ENCODE data around the gene CATSPERD. TPM values are rescaled to one million over a fixed set of nuclear protein-coding genes. Genes with fewer than 3 reads are reported as not detected.

Gene CATSPERD
- total RNA-seq, 1 donor from 2014 or later, result not detected

GRCh38 chr19:5823579-5824281, 103.3 kb downstream of the CATSPERD start:
- peaks cover 13% of the 10 kb centered on the region for H3K27me3 Mint-ChIP-seq (ENCODE audit: insufficient read depth, low read depth)
- no peak overlapping the region for H3K9ac ChIP-seq
- no peaks in the 10 kb centered on the region for H3K9me3 ChIP-seq (ENCODE audit: low read depth)
- H3K36me3 ChIP-seq, result no peaks in the 10 kb centered on the region
- no peak overlapping the region for H3K4me2 ChIP-seq
- H4K20me1 ChIP-seq (ENCODE audit: low read depth), result peaks cover 5% of the 10 kb centered on the region
- no peak for DNase-seq (ENCODE audit: low spot score)
- no peak overlapping the region for H3K27ac Mint-ChIP-seq
- H3K4me1 Mint-ChIP-seq, result peaks cover 8% of the 10 kb centered on the region
- peaks cover 4% of the 10 kb centered on the region for H3K4me1 ChIP-seq
- H3K27ac ChIP-seq, result no peak overlapping the region
- no peaks in the 10 kb centered on the region for H3K27me3 ChIP-seq
- no peaks in the 10 kb centered on the region for H3K79me2 ChIP-seq (ENCODE audit: low read depth)
- H3K9me3 Mint-ChIP-seq, result no peaks in the 10 kb centered on the region
- H2AFZ ChIP-seq (replicated peaks), result no peak overlapping the region
- H3F3A ChIP-seq (ENCODE audit: low read depth), result peaks cover 21% of the 10 kb centered on the region
- H3K36me3 Mint-ChIP-seq, result no peaks in the 10 kb centered on the region
- H3K4me3 Mint-ChIP-seq, result peak overlapping the region; percentile 57
- TF ChIP-seq EZH2phosphoT487 (IDR thresholded peaks at IDR 0.05), result no peak
- TF ChIP-seq, protein P1, sequence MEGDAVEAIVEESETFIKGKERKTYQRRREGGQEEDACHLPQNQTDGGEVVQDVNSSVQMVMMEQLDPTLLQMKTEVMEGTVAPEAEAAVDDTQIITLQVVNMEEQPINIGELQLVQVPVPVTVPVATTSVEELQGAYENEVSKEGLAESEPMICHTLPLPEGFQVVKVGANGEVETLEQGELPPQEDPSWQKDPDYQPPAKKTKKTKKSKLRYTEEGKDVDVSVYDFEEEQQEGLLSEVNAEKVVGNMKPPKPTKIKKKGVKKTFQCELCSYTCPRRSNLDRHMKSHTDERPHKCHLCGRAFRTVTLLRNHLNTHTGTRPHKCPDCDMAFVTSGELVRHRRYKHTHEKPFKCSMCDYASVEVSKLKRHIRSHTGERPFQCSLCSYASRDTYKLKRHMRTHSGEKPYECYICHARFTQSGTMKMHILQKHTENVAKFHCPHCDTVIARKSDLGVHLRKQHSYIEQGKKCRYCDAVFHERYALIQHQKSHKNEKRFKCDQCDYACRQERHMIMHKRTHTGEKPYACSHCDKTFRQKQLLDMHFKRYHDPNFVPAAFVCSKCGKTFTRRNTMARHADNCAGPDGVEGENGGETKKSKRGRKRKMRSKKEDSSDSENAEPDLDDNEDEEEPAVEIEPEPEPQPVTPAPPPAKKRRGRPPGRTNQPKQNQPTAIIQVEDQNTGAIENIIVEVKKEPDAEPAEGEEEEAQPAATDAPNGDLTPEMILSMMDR (IDR thresholded peaks at IDR 0.05), result no peak
- no peak for TF ChIP-seq EZH2 (IDR thresholded peaks at IDR 0.05)
- H3K4me3 ChIP-seq, result no peak overlapping the region

- Histone ChIP-seq H2AFZ (replicated peaks) (no peak overlapping the region), H3K27me3 (no peaks in the 10 kb centered on the region), H3K79me2 (ENCODE audit: low read depth) (no peaks in the 10 kb centered on the region), H3K4me3 (no peak overlapping the region), H3K27ac (no peak overlapping the region), H3K9ac (no peak overlapping the region), H3F3A (ENCODE audit: low read depth) (peaks cover 21% of the 10 kb centered on the region), H3K9me3 (ENCODE audit: low read depth) (no peaks in the 10 kb centered on the region), H3K4me2 (no peak overlapping the region), H4K20me1 (ENCODE audit: low read depth) (peaks cover 5% of the 10 kb centered on the region), H3K36me3 (no peaks in the 10 kb centered on the region), H3K4me1 (peaks cover 4% of the 10 kb centered on the region)
- no peak overlapping the region for H3K4me3 Mint-ChIP-seq
- peaks cover 13% of the 10 kb centered on the region for H3K27me3 Mint-ChIP-seq (ENCODE audit: insufficient read depth, low read depth)
- no peak for TF ChIP-seq EZH2phosphoT487 (IDR thresholded peaks at IDR 0.05)
- TF ChIP-seq EZH2 (IDR thresholded peaks at IDR 0.05), result no peak
- TF ChIP-seq, protein P1 (IDR thresholded peaks at IDR 0.05), result no peak
- peaks cover 8% of the 10 kb centered on the region for H3K4me1 Mint-ChIP-seq
- no peak for DNase-seq (ENCODE audit: low spot score)
- H3K9me3 Mint-ChIP-seq, result no peaks in the 10 kb centered on the region
- no peaks in the 10 kb centered on the region for H3K36me3 Mint-ChIP-seq
- no peak overlapping the region for H3K27ac Mint-ChIP-seq
Observed at GRCh38 chr19:5824751-5825150, 104.3 kb downstream of the CATSPERD start.

DNA sequence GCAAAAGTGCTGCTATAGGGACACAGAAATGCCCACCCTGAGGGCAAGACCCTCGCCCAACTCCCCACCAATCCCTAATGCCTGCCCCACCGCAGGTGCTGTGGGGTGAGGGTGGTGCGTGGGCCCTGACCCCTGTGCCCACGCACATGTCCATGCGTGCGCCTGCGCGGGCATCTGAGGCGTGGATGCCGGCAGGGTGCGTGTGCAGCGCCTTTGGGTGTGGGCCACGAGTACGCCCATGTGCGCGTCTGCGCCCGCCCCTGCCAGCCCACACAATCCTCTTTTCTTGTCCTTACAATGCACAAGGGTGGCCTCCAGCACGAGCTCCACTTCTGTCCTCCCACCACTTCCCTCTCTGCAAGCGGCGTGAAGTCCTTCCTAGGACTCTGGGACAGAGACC, 104.7 kb downstream of the CATSPERD start:
- Mint-ChIP-seq H3K9me3 (no peaks in the 10 kb centered on the region), H3K4me3 (no peak overlapping the region), H3K27ac (no peak overlapping the region), H3K4me1 (peaks cover 12% of the 10 kb centered on the region), H3K27me3 (ENCODE audit: insufficient read depth, low read depth) (peaks cover 13% of the 10 kb centered on the region), H3K36me3 (no peaks in the 10 kb centered on the region)
- H3K4me1 ChIP-seq, result peaks cover 4% of the 10 kb centered on the region
- H3F3A ChIP-seq (ENCODE audit: low read depth), result peaks cover 21% of the 10 kb centered on the region
- TF ChIP-seq, protein P1 (IDR thresholded peaks at IDR 0.05), result no peak
- TF ChIP-seq EZH2 (IDR thresholded peaks at IDR 0.05), result no peak
- no peak for TF ChIP-seq EZH2phosphoT487 (IDR thresholded peaks at IDR 0.05)
- H3K9ac ChIP-seq, result no peak overlapping the region
- DNase-seq (ENCODE audit: low spot score), result no peak
- H3K36me3 ChIP-seq, result no peaks in the 10 kb centered on the region
- no peak overlapping the region for H2AFZ ChIP-seq (replicated peaks)
- peaks cover 5% of the 10 kb centered on the region for H4K20me1 ChIP-seq (ENCODE audit: low read depth)
- H3K79me2 ChIP-seq (ENCODE audit: low read depth), result no peaks in the 10 kb centered on the region
- H3K27me3 ChIP-seq, result no peaks in the 10 kb centered on the region
- H3K4me2 ChIP-seq, result no peak overlapping the region
- H3K9me3 ChIP-seq (ENCODE audit: low read depth), result no peaks in the 10 kb centered on the region
- no peak overlapping the region for H3K4me3 ChIP-seq
- H3K27ac ChIP-seq, result no peak overlapping the region
